Right cardiac atrium (tissue), 5 donors: ENCODE measurements around the gene INSM1. TPM values are rescaled to one million over a fixed set of nuclear protein-coding genes. Genes with fewer than 3 reads are reported as not detected.
A peak's percentile ranks its signal among the peaks of the same experiment; 100 is the strongest.

Experiments
- ATAC-seq, 2 donors: fragments of 200-7000 bp; cut with Tn5 transposase; one replicate each; pipeline versions ENCODE4 v1.8.0 to v1.9.1; 2020; ENCODE audit warnings: moderate library complexity in 2 of 2, mild to moderate bottlenecking in 1 of 2
- DNase-seq, 3 donors: peaks; one replicate each; pipeline ENCODE4 v3.0.0-alpha.2; 2020
- H3K27ac ChIP-seq: one replicate; pipeline ENCODE4 v1.5.1; 2013; ENCODE audit warnings: mild to moderate bottlenecking, low read length, control low read depth, moderate library complexity
- H3K27me3 ChIP-seq: one replicate; pipeline ENCODE4 v1.6.1; 2013; ENCODE audit not compliant: control insufficient read depth, insufficient read depth
- H3K4me1 ChIP-seq: one replicate; pipeline ENCODE4 v1.6.1; 2013; ENCODE audit warnings: low read length; ENCODE audit not compliant: control insufficient read depth, insufficient read depth
- H3K4me3 ChIP-seq: one replicate; pipeline ENCODE4 v1.5.1; 2013; ENCODE audit warnings: low read length, control low read depth
- H3K9me3 ChIP-seq: one replicate; pipeline ENCODE4 v1.6.1; 2013; ENCODE audit warnings: low read length; ENCODE audit not compliant: control insufficient read depth
- WGBS: extraction: QIAGEN DNeasy Blood & Tissue Kit; methylation state at CpG from one replicate; pipeline ENCODE4 v1.1.7; 2013; 5-methylcytosine and 5-hydroxymethylcytosine counted together
- intact Hi-C, 4 donors: fragments of 100-400 bp; cut with DNase I; formaldehyde crosslinking; loops; one replicate each; pipeline versions ENCODE4 v1.11.0 to v1.14.0; 2022 to 2023
- polyA plus RNA-seq: library from polyadenylated mRNA; stranded (reverse); fragments of 200-250 nt; gene quantifications from one replicate; pipeline ENCODE4 v1.2.3, GENCODE V29; 2013
- total RNA-seq, 4 donors: library from RNA; stranded (reverse); fragmentation: NEBNext Ultra II Directional; extraction: Animal tissue kit (Norgen Biotek cat#: 25700); gene quantifications; one replicate each; pipeline ENCODE4 v1.2.1, GENCODE V29; 2021
- donor health status: healthy with polysubstance abuse.
- donor health status: DM: no; HTN: yes; CAD: no.
- donor health status: DM: no; HTN: no; CAD: no.
- donor health status: DM: no; HTN: yes; CAD: no; lungs with severe emphysema.
- donor health status: DM: yes; HTN: yes; CAD: no.

The INSM1 gene
- total and polyA plus RNA-seq, 5 donors = not detected

GRCh38 chr20:20407891-20408805, 40.2 kb downstream of the INSM1 start:
- ATAC-seq (no peak), DNase-seq (no peak)
- intact Hi-C loops = no loop called here
- Histone ChIP-seq H3K27ac (no peak overlapping the region), H3K4me3 (no peak overlapping the region), H3K9me3 (no peaks in the 10 kb centered on the region), H3K27me3 (no peaks in the 10 kb centered on the region), H3K4me1 (peaks cover 1% of the 10 kb centered on the region)
- WGBS = 57% methylated on average over 6 of the region's 6 CpGs

DNA sequence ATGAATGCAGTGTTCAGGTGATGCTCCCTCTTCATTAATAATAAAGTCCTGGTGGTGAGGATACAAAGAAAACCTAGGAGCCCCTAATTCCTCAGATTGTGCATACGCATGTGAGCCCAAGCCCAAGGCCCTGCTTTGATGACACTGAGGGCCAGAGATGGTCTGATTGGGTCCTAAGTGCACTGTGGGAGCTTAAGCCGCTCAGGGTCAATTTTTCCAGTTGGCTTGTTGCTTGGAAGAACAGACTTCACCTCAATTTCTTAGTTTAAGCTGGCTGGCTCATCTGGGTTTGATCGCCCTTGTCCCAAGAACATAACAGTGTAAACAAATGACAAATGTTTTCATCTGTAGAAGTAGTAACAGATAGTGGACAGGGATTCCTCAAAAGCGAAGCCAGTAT, 41.4 kb downstream of the INSM1 start:
- Histone ChIP-seq H3K27me3 (no peaks in the 10 kb centered on the region), H3K27ac (no peak overlapping the region), H3K4me3 (no peak overlapping the region), H3K4me1 (peaks cover 1% of the 10 kb centered on the region), H3K9me3 (no peaks in the 10 kb centered on the region)
- ATAC-seq = no peak
- intact Hi-C loops = no loop called here
- DNase-seq = no peak
- WGBS = 96% methylated on average over 4 of the region's 4 CpGs

DNA sequence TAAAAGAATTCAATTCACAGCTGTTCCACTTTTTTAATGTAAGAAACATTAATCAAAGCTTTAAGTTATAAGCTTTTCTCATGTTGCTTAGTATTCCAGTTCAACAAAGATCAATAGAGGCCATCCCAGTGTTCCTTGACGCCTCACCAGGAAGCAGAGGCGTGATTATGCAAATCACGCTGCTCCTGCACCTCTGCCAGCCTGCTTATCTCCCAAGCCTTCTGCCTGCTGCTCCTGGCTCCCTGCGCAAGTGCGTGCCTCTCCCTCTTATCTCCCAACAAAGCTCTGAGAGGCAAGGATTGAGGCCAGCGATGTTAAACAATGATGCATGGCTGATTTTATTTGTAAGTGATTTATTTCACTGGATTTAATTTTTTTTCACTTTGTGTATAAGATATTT, 42.8 kb downstream of the INSM1 start:
- ATAC-seq = peak; percentile 95 to 97
- Histone ChIP-seq H3K4me1 (peaks cover 1% of the 10 kb centered on the region), H3K27ac (no peak overlapping the region), H3K27me3 (no peaks in the 10 kb centered on the region), H3K4me3 (no peak overlapping the region), H3K9me3 (no peaks in the 10 kb centered on the region)
- intact Hi-C loops = no loop called here
- DNase-seq = peak; percentile 71 to 87 (median 84)
- WGBS = 23% methylated on average over 6 of the region's 6 CpGs

DNA sequence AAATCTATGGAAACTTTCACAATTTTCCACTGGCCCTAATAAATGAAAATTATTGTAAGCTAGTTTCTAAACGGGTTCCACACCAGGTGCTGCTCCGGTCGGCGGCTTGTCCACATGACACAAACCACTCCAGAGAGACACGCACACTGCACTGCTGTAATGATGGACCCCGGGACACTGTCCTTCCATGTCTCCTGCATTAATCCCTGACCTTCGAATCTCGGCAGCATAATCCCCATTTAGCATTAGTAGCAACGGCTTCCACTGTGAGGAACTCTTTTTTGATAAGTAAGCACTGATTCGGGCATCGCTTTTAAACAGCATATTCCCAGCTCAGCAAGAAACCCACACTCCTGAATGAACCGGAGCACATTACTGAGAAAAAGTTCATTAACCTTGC, 43.5 kb downstream of the INSM1 start:
- H3K27ac ChIP-seq = no peak overlapping the region
- intact Hi-C loops = no loop called here
- no peak for DNase-seq
- H3K27me3 ChIP-seq = no peaks in the 10 kb centered on the region
- no peaks in the 10 kb centered on the region for H3K9me3 ChIP-seq
- 86% methylated on average over 12 of the region's 12 CpGs for WGBS
- H3K4me1 ChIP-seq = peaks cover 1% of the 10 kb centered on the region
- H3K4me3 ChIP-seq = no peak overlapping the region
- no peak for ATAC-seq

DNA sequence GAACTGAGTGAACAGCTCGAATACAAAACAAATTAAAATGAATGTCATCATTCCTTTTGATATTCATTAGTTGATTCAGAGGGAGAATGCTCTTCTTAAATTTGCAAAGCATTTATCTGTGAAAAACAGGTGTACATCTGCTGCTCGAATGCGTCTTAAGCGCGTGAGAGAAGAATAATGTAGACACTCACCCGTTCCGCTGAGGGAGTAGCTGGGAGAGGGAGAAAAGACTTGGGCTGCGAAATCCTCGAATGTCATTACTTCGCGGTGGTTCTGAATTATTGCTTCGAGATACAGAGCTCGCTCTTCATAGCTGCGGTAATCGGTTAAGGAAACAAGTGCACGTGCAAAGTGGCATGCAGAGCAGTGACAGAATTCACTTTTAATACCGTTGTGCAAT, 43.9 kb downstream of the INSM1 start:
- no peak for DNase-seq
- intact Hi-C loops = no loop called here
- no peaks in the 10 kb centered on the region for H3K9me3 ChIP-seq
- 92% methylated on average over 17 of the region's 17 CpGs for WGBS
- H3K27me3 ChIP-seq = no peaks in the 10 kb centered on the region
- ATAC-seq = no peak
- H3K4me1 ChIP-seq = peaks cover 1% of the 10 kb centered on the region
- no peak overlapping the region for H3K27ac ChIP-seq
- no peak overlapping the region for H3K4me3 ChIP-seq

GRCh38 chr20:20412750-20413149, 44.8 kb downstream of the INSM1 start:
- Histone ChIP-seq H3K4me3 (no peak overlapping the region), H3K27me3 (no peaks in the 10 kb centered on the region), H3K27ac (no peak overlapping the region), H3K9me3 (no peaks in the 10 kb centered on the region), H3K4me1 (peaks cover 1% of the 10 kb centered on the region)
- intact Hi-C loops = no loop called here
- ATAC-seq = no peak
- 69% methylated on average over 9 of the region's 9 CpGs for WGBS
- no peak for DNase-seq

GRCh38 chr20:20413810-20414281, 45.9 kb downstream of the INSM1 start:
- 83% methylated on average over 21 of the region's 21 CpGs for WGBS
- Histone ChIP-seq H3K4me1 (no peaks in the 10 kb centered on the region), H3K4me3 (no peak overlapping the region), H3K27me3 (no peaks in the 10 kb centered on the region), H3K9me3 (no peaks in the 10 kb centered on the region), H3K27ac (no peak overlapping the region)
- DNase-seq = no peak
- ATAC-seq = no peak
- intact Hi-C loops = no loop called here

DNA sequence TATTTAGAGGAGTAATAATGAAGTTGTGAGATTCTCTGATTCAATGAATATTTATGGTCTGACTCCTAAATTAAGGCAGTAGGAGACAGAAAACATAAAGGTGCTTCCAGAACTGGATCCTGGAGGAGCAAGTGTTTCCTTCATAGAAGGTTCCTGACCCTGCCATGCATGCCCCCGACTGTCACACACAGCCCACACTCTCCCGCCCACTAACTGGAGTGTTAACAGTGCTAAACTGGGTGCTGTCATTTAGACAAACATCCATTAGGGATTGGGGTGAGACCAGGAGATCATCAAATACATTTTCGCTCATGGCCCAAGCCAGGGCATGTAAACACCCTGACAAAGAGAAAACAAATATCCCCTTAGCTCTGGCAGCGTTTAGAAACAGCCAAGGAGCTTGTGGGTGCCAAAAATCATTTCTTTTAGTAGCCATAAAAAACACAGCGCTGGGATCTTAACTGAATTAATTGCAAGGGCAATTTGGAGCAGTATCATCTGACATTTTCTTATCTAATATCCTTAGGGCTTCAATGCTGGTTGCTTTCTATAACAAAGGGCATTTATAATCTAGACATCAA, 46.8 kb downstream of the INSM1 start:
- 80% methylated on average over 5 of the region's 5 CpGs for whole genome bisulfite sequencing
- no peaks in the 10 kb centered on the region for H3K4me1 ChIP-seq
- no peak overlapping the region for H3K27ac ChIP-seq
- DNase-seq (no peak), ATAC-seq (no peak)
- no peak overlapping the region for H3K4me3 ChIP-seq
- no peaks in the 10 kb centered on the region for H3K9me3 ChIP-seq
- H3K27me3 ChIP-seq = no peaks in the 10 kb centered on the region
- intact Hi-C loops = no loop called here

GRCh38 chr20:20415321-20415720, 47.4 kb downstream of the INSM1 start:
- Histone ChIP-seq H3K27ac (no peak overlapping the region), H3K4me3 (no peak overlapping the region), H3K9me3 (no peaks in the 10 kb centered on the region), H3K4me1 (no peaks in the 10 kb centered on the region), H3K27me3 (no peaks in the 10 kb centered on the region)
- WGBS = 86% methylated on average over 1 of the region's 1 CpG
- DNase-seq = no peak
- intact Hi-C loops = no loop called here
- no peak for ATAC-seq

- Histone ChIP-seq H3K4me3 (no peak overlapping the region), H3K27ac (no peak overlapping the region), H3K4me1 (no peaks in the 10 kb centered on the region), H3K9me3 (no peaks in the 10 kb centered on the region), H3K27me3 (no peaks in the 10 kb centered on the region)
- intact Hi-C loops = no loop called here
- WGBS = 95% methylated on average over 8 of the region's 8 CpGs
- no peak for ATAC-seq
- no peak for DNase-seq
Measured at GRCh38 chr20:20417876-20418676, 50.2 kb downstream of the INSM1 start.
